Endothelial cell of umbilical vein (primary cell): Measurements from ENCODE around the gene MTHFR. TPM values are rescaled to one million over a fixed set of nuclear protein-coding genes. Genes with fewer than 3 reads are reported as not detected.

Source experiments
- BruUV-seq: library from RNA; stranded (reverse); fragments of 400-500 nt; replicated peaks from 2 replicates; lab custom pipeline; 2021; lab: Mats Ljungman, UMichigan
- CTCF ChIA-PET: fragments of 300-600, 350-600 bp; sonication (Branson Sonifier 250); formaldehyde crosslinking; loops from one replicate; lab custom pipeline; 2021; ENCODE audit warnings: antibody characterized with exemption, inconsistent platforms; lab: Charles Lee
- POLR2A ChIA-PET: fragments of 300-600, 350-600 bp; sonication (Branson Sonifier 250); formaldehyde crosslinking; loops from one replicate; lab custom pipeline; 2021; ENCODE audit warnings: antibody characterized with exemption, inconsistent platforms; lab: Charles Lee
- DNase-seq: peaks from one replicate; pipeline ENCODE4 v3.0.0-alpha.2; 2011; ENCODE audit warnings: low read depth, low spot score
- FAIRE-seq: peaks from 2 replicates; lab custom pipeline; 2011; peaks lifted over from hg19 to GRCh38; lab: Jason Lieb, UNC
- H2AFZ ChIP-seq: 2 replicates; pipeline ENCODE4 v1.6.0; 2012; ENCODE audit warnings: low read depth, low read length, control low read depth, inconsistent platforms
- H3K27ac ChIP-seq: 2 replicates; pipeline ENCODE4 v1.5.1; 2011; ENCODE audit warnings: low read depth, mild to moderate bottlenecking, control low read depth, low read length, moderate library complexity; ENCODE audit not compliant: insufficient read depth
- H3K27me3 ChIP-seq, 2 experiments: 2 replicates each; pipeline versions ENCODE4 v1.6.0 to v1.6.1; 2011; ENCODE audit warnings: low read length in 2 of 2, mixed read lengths in 1 of 2; ENCODE audit not compliant: control insufficient read depth in 2 of 2, insufficient read depth in 2 of 2
- H3K36me3 ChIP-seq, 2 experiments: 2 replicates in 1 of 2; 3 replicates in 1 of 2; pipeline ENCODE4 v1.5.1; 2011; ENCODE audit warnings: low read length in 2 of 2, mild to moderate bottlenecking in 1 of 2, moderate library complexity in 1 of 2; ENCODE audit not compliant: control insufficient read depth in 2 of 2, insufficient read depth in 2 of 2; ENCODE audit errors: extremely low read depth in 1 of 2
- H3K4me1 ChIP-seq: 3 replicates; pipeline ENCODE4 v1.5.1; 2011; ENCODE audit warnings: mild to moderate bottlenecking, low read length; ENCODE audit not compliant: control insufficient read depth, insufficient read depth; ENCODE audit errors: extremely low read depth
- H3K4me2 ChIP-seq: 2 replicates; pipeline ENCODE4 v1.6.1; 2011; ENCODE audit warnings: low read length, control low read depth, mixed read lengths; ENCODE audit not compliant: insufficient read depth
- H3K4me3 ChIP-seq, 3 experiments: fragments of 200-600 bp in 1 of 3; sonication (generic), shearing (Covaris generic) in 1 of 3; replicated peaks in 1 of 3; 2 replicates each; pipeline ENCODE4 v1.5.1; 2011 to 2016; ENCODE audit warnings: control low read depth in 3 of 3, low read length in 3 of 3, mild to moderate bottlenecking in 2 of 3, inconsistent platforms in 1 of 3, low read depth in 1 of 3, moderate library complexity in 1 of 3; ENCODE audit not compliant: insufficient read depth in 1 of 3
- H3K79me2 ChIP-seq: 2 replicates; pipeline ENCODE4 v1.6.0; 2012; ENCODE audit warnings: low read length, inconsistent platforms; ENCODE audit not compliant: control insufficient read depth, insufficient read depth
- H3K9ac ChIP-seq: replicated peaks from 2 replicates; pipeline ENCODE3; 2011; ENCODE audit warnings: low read length, control low read depth; ENCODE audit not compliant: insufficient read depth; ENCODE audit errors: extremely low read depth
- H3K9me1 ChIP-seq: replicated peaks from 3 replicates; pipeline ENCODE4 v1.6.0; 2011; ENCODE audit warnings: mild to moderate bottlenecking, low read length; ENCODE audit not compliant: control insufficient read depth, insufficient read depth; ENCODE audit errors: extremely low read depth
- H3K9me3 ChIP-seq: replicated peaks from 2 replicates; pipeline ENCODE4 v1.5.1; 2012; ENCODE audit warnings: low read length, inconsistent platforms; ENCODE audit not compliant: control insufficient read depth, insufficient read depth
- H4K20me1 ChIP-seq: replicated peaks from 2 replicates; pipeline ENCODE3; 2011; ENCODE audit warnings: mild to moderate bottlenecking, low read length; ENCODE audit not compliant: control insufficient read depth, insufficient read depth; ENCODE audit errors: extremely low read depth
- EZH2 ChIP-seq: IDR thresholded peaks from 2 replicates; pipeline ENCODE4 v1.6.1; 2012; ENCODE audit warnings: borderline replicate concordance, low read depth, mild to moderate bottlenecking, moderate library complexity, low read length, inconsistent platforms; ENCODE audit not compliant: severe bottlenecking
- FOS ChIP-seq: IDR thresholded peaks from 2 replicates; pipeline ENCODE4 v1.6.1; 2011; ENCODE audit warnings: mild to moderate bottlenecking, low read length, moderate library complexity, borderline replicate concordance; ENCODE audit not compliant: insufficient read depth
- GATA2 ChIP-seq: IDR thresholded peaks from 2 replicates; pipeline ENCODE4 v1.7.0; 2011; ENCODE audit warnings: low read depth, mild to moderate bottlenecking, moderate library complexity, mixed read lengths, low read length; ENCODE audit not compliant: insufficient read length, insufficient read depth
- JUN ChIP-seq: IDR thresholded peaks from 2 replicates; pipeline ENCODE4 v1.6.1; 2011; ENCODE audit warnings: borderline replicate concordance, low read depth; ENCODE audit not compliant: insufficient read length, insufficient read depth
- MYC ChIP-seq: IDR thresholded peaks from one replicate; pipeline ENCODE4 v1.6.1; 2011; ENCODE audit warnings: mild to moderate bottlenecking, low read depth, low read length
- POLR2A ChIP-seq: IDR thresholded peaks from 2 replicates; pipeline ENCODE4 v1.6.1; 2012; ENCODE audit warnings: low read depth, mild to moderate bottlenecking, control low read depth, low read length
- POLR2AphosphoS5 ChIP-seq: IDR thresholded peaks from 2 replicates; pipeline ENCODE4 v1.6.1; 2012; ENCODE audit warnings: low read depth, mild to moderate bottlenecking, control low read depth, low read length, moderate library complexity; ENCODE audit not compliant: insufficient read depth
- dilution Hi-C: fragments of 300-500 bp; cut with MboI; formaldehyde crosslinking; loops from one replicate; pipeline ENCODE4 v1.15.0; 2019; ENCODE audit warnings: low sequenced_read_pairs; ENCODE audit not compliant: extremely low pct_ligation_motif_present
- intact Hi-C: fragments of 100-400 bp; cut with micrococcal nuclease; formaldehyde crosslinking; loops from one replicate; pipeline ENCODE4 v1.10.0; 2022
- polyA plus RNA-seq, 4 experiments: library from polyadenylated mRNA; depleted of rRNA in 3 of 4; stranded (reverse) in 3 of 4; unstranded in 1 of 4; fragments of >200 nt; gene quantifications; 2 replicates each; pipeline versions ENCODE4 v1.2.1 to v1.2.3, GENCODE V29; 2011 to 2012; ENCODE audit warnings: missing spikeins in 1 of 4
- total RNA-seq: library from RNA; stranded (reverse); gene quantifications from 2 replicates; pipeline ENCODE4 v1.2.3, GENCODE V29; 2021
- TF ChIP-seq, protein P1 (sequence below), 2 donors: IDR thresholded peaks; 1 replicate in 1 of 2; 2 replicates in 1 of 2; pipeline ENCODE4 v1.5.1; 2011; ENCODE audit warnings: low read length in 2 of 2, mild to moderate bottlenecking in 2 of 2, moderate library complexity in 2 of 2, control low read depth in 1 of 2, inconsistent platforms in 1 of 2, low read depth in 1 of 2; ENCODE audit not compliant: insufficient read depth in 1 of 2; ENCODE audit errors: extremely low read depth in 1 of 2
- TF ChIP-seq, protein P2 (sequence below): IDR thresholded peaks from 2 replicates; pipeline ENCODE4 v1.6.1; 2011; ENCODE audit not compliant: insufficient read depth, insufficient read length

Gene MTHFR
- total and polyA plus RNA-seq, 2 donors (not counting 3 experiments of a cell fraction or from before 2014, with no cell fraction given), result 13.8 to 25.3 TPM

DNA sequence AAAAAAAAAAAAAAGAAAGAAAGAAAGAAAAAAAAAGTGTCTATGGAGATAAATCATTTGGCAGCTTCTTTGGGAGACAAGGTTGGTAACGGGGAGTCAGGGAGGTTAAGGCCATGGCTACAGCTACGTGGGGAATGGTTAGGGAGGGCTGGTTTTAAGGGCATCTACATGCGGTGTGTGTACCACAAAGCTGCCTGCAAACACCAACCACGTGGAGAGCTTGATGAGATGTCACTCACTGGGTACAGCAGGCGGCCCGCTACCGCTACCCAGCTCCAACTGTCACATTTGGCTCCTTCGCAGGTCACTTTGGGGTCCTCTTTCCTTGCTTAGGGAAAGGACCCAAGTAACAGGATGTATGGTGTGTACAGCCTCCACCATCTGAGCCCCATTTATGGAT lies 48.8 kb upstream of the MTHFR start:
- H3K9me3 ChIP-seq, result no peaks in the 10 kb centered on the region
- FAIRE-seq (no peak), DNase-seq (no peak)
- H3K9ac ChIP-seq, result no peak overlapping the region
- dilution Hi-C loops (no loop called here), intact Hi-C loops (no loop called here)
- no peaks in the 10 kb centered on the region for H3K79me2 ChIP-seq
- ChIA-PET CTCF (no interaction called here), POLR2A (no interaction called here)
- no peaks in the 10 kb centered on the region for H3K9me1 ChIP-seq
- TF ChIP-seq JUN (no peak), FOS (no peak), EZH2 (no peak), POLR2AphosphoS5 (no peak)
- TF ChIP-seq, protein P1, sequence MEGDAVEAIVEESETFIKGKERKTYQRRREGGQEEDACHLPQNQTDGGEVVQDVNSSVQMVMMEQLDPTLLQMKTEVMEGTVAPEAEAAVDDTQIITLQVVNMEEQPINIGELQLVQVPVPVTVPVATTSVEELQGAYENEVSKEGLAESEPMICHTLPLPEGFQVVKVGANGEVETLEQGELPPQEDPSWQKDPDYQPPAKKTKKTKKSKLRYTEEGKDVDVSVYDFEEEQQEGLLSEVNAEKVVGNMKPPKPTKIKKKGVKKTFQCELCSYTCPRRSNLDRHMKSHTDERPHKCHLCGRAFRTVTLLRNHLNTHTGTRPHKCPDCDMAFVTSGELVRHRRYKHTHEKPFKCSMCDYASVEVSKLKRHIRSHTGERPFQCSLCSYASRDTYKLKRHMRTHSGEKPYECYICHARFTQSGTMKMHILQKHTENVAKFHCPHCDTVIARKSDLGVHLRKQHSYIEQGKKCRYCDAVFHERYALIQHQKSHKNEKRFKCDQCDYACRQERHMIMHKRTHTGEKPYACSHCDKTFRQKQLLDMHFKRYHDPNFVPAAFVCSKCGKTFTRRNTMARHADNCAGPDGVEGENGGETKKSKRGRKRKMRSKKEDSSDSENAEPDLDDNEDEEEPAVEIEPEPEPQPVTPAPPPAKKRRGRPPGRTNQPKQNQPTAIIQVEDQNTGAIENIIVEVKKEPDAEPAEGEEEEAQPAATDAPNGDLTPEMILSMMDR (IDR thresholded peaks at IDR 0.05; ENCODE audit: extremely low read depth in 1 of 2, insufficient read depth in 1 of 2, low read depth in 1 of 2, low read length in 2 of 2), result no peak
- TF ChIP-seq, protein P2, sequence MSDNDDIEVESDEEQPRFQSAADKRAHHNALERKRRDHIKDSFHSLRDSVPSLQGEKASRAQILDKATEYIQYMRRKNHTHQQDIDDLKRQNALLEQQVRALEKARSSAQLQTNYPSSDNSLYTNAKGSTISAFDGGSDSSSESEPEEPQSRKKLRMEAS, result no peak
- peaks cover 14 to 18% of the 10 kb centered on the region in 2 experiments for H3K27me3 ChIP-seq
- no peaks in the 10 kb centered on the region for H3K36me3 ChIP-seq
- H4K20me1 ChIP-seq, result no peaks in the 10 kb centered on the region
- BruUV-seq, result no TSS peak
- no peak overlapping the region for H2AFZ ChIP-seq
- H3K4me3 ChIP-seq, result no peak overlapping the region
- no peaks in the 10 kb centered on the region for H3K4me1 ChIP-seq
- H3K27ac ChIP-seq, result no peak overlapping the region
- H3K4me2 ChIP-seq, result no peak overlapping the region

DNA sequence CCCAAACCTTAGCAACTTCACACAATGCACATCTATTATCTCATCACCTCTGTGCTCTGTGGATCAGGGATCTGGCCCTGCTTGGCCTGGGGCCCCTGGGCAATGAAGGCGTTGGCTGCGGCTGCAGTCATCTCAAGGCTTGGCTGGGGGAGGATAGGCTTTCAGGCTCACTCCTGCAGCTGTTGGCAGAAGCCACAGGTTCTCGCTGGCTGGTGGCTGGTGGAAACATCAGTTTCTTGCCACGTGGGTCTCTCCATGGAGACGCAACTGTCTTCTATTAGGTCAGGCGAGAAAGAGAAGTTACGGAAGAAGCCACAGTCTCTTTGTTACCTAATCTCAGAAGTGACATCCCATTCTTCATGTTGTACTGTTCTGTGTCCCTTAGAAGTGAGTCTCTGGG lies 45.4 kb upstream of the MTHFR start:
- Histone ChIP-seq H3K79me2 (no peaks in the 10 kb centered on the region), H3K36me3 (peaks cover 0 to 5% of the 10 kb centered on the region in 2 experiments), H3K4me2 (no peak overlapping the region), H3K9ac (no peak overlapping the region), H3K27me3 (no peaks in the 10 kb centered on the region), H4K20me1 (no peaks in the 10 kb centered on the region), H3K9me3 (no peaks in the 10 kb centered on the region), H2AFZ (no peak overlapping the region), H3K4me3 (no peak overlapping the region), H3K9me1 (no peaks in the 10 kb centered on the region), H3K4me1 (no peaks in the 10 kb centered on the region), H3K27ac (no peak overlapping the region)
- BruUV-seq, result no TSS peak
- FAIRE-seq (no peak), DNase-seq (no peak)
- no peak for TF ChIP-seq POLR2A
- TF ChIP-seq GATA2, result no peak
- no peak for TF ChIP-seq JUN
- TF ChIP-seq, protein P1 (IDR thresholded peaks at IDR 0.05; ENCODE audit: extremely low read depth in 1 of 2, insufficient read depth in 1 of 2, low read depth in 1 of 2, low read length in 2 of 2), result no peak
- TF ChIP-seq FOS, result no peak
- no peak for TF ChIP-seq POLR2AphosphoS5
- TF ChIP-seq EZH2, result no peak
- no peak for TF ChIP-seq MYC
- TF ChIP-seq, protein P2, result no peak
- ChIA-PET POLR2A (no interaction called here), CTCF (no interaction called here)
- intact Hi-C loops, result no loop called here
- dilution Hi-C loops, result no loop called here
